Activated naive CD4-positive, alpha-beta T cell treated with anti-CD3 and anti-CD28 coated beads for 36 hours (primary cell): ENCODE data around the gene HSPA1A. TPM values are rescaled to one million over a fixed set of nuclear protein-coding genes. Genes with fewer than 3 reads are reported as not detected.
A peak's percentile ranks its signal among the peaks of the same experiment; 100 is the strongest.

Experiments used
- CTCF ChIA-PET: fragments of 350-600 bp; sonication (Branson Sonifier 250); formaldehyde crosslinking; loops from one replicate; lab custom pipeline; 2021; ENCODE audit warnings: antibody characterized with exemption; lab: Charles Lee
- DNase-seq: peaks from one replicate; pipeline ENCODE4 v3.0.0-alpha.2; 2020
- H3K27ac Mint-ChIP-seq: one replicate; pipeline ENCODE4 v1.8.0; 2021; ENCODE audit warnings: mild to moderate bottlenecking, mixed read lengths
- H3K27me3 Mint-ChIP-seq: one replicate; pipeline ENCODE4 v1.8.0; 2021; ENCODE audit warnings: low read depth, mixed read lengths
- H3K36me3 Mint-ChIP-seq: one replicate; pipeline ENCODE4 v1.8.0; 2021; ENCODE audit warnings: low read depth, mixed read lengths
- H3K4me1 Mint-ChIP-seq: one replicate; pipeline ENCODE4 v1.8.0; 2021; ENCODE audit warnings: low read depth, mixed read lengths
- H3K4me3 Mint-ChIP-seq: one replicate; pipeline ENCODE4 v1.8.0; 2021; ENCODE audit warnings: mild to moderate bottlenecking, moderate library complexity, mixed read lengths
- H3K9me3 Mint-ChIP-seq: one replicate; pipeline ENCODE4 v1.8.0; 2021; ENCODE audit warnings: mixed read lengths
- intact Hi-C: fragments of 100-400 bp; cut with micrococcal nuclease; formaldehyde crosslinking; loops from one replicate; pipeline ENCODE4 v1.15.1; 2023
- total RNA-seq, 2 experiments: library from RNA; stranded (reverse); gene quantifications; one replicate each; pipeline ENCODE4 v1.2.3, GENCODE V29; 2021

HSPA1A gene
- total RNA-seq, 2 experiments from 2014 or later: 19.8 to 23.1 TPM

- Mint-ChIP-seq H3K36me3 (peaks cover 10% of the 10 kb centered on the region), H3K27me3 (no peaks in the 10 kb centered on the region), H3K9me3 (no peaks in the 10 kb centered on the region), H3K4me3 (no peak overlapping the region), H3K27ac (no peak overlapping the region), H3K4me1 (peaks cover 43% of the 10 kb centered on the region)
- CTCF ChIA-PET: interaction anchor here (1.1 kb wide), 1 partner anchor 31 kb away, joined by 3 read pairs; the partner anchor contains the start of gene LSM2
- intact Hi-C loops: no loop called here
- DNase-seq: no peak
Measured at GRCh38 chr6:31775633-31776484, 39.5 kb upstream of the HSPA1A start.

GRCh38 chr6:31776485-31776988 is 38.8 kb upstream of the HSPA1A start:
- H3K4me3 Mint-ChIP-seq: no peak overlapping the region
- H3K27me3 Mint-ChIP-seq: no peaks in the 10 kb centered on the region
- peaks cover 11% of the 10 kb centered on the region for H3K36me3 Mint-ChIP-seq
- H3K9me3 Mint-ChIP-seq: no peaks in the 10 kb centered on the region
- H3K27ac Mint-ChIP-seq: no peak overlapping the region
- no peak for DNase-seq
- CTCF ChIA-PET: no interaction called here
- peaks cover 37% of the 10 kb centered on the region for H3K4me1 Mint-ChIP-seq
- intact Hi-C loops: no loop called here

- Mint-ChIP-seq H3K36me3 (peaks cover 14% of the 10 kb centered on the region), H3K27me3 (no peaks in the 10 kb centered on the region), H3K9me3 (no peaks in the 10 kb centered on the region), H3K4me3 (no peak within 1 kb of the TSS), H3K4me1 (peaks cover 35% of the 10 kb centered on the region), H3K27ac (peak within 1 kb of the TSS; percentile 63)
- DNase-seq: peak; percentile 80
- CTCF ChIA-PET: interaction anchor here (1.7 kb wide), 1 partner anchor 14 kb away, joined by 7 read pairs; no protein-coding TSS in a partner anchor
- intact Hi-C loops: no loop called here
Measured at GRCh38 chr6:31776989-31777666, 38.2 kb upstream of the HSPA1A start, which contains the start of gene VWA7. VWA7 (minus strand) TSS chr6:31777328; CDS start chr6:31776779, 549 bp downstream.

- no peak for DNase-seq
- Mint-ChIP-seq H3K27me3 (no peaks in the 10 kb centered on the region), H3K4me3 (no peak overlapping the region), H3K9me3 (no peaks in the 10 kb centered on the region), H3K36me3 (peaks cover 14% of the 10 kb centered on the region), H3K4me1 (peaks cover 31% of the 10 kb centered on the region), H3K27ac (peak overlapping the region; percentile 63)
- intact Hi-C loops: no loop called here
- CTCF ChIA-PET: interaction anchor here (0.7 to 1.7 kb wide), 2 partner anchors 14 to 64 kb away, joined by 3 to 7 read pairs; no protein-coding TSS in a partner anchor
Measured at GRCh38 chr6:31777667-31778050, 37.7 kb upstream of the HSPA1A start.

GRCh38 chr6:31778193-31778592 is 37.1 kb upstream of the HSPA1A start:
- no peak overlapping the region for H3K27ac Mint-ChIP-seq
- H3K9me3 Mint-ChIP-seq: no peaks in the 10 kb centered on the region
- no peak overlapping the region for H3K4me3 Mint-ChIP-seq
- no peak for DNase-seq
- intact Hi-C loops: no loop called here
- peaks cover 26% of the 10 kb centered on the region for H3K4me1 Mint-ChIP-seq
- CTCF ChIA-PET: interaction anchor here (0.7 to 1.7 kb wide), 2 partner anchors 13 to 64 kb away, joined by 3 to 7 read pairs; no protein-coding TSS in a partner anchor
- no peaks in the 10 kb centered on the region for H3K27me3 Mint-ChIP-seq
- peaks cover 18% of the 10 kb centered on the region for H3K36me3 Mint-ChIP-seq

- Mint-ChIP-seq H3K9me3 (no peaks in the 10 kb centered on the region), H3K36me3 (peaks cover 22% of the 10 kb centered on the region), H3K4me1 (peaks cover 23% of the 10 kb centered on the region), H3K4me3 (no peak overlapping the region), H3K27ac (no peak overlapping the region), H3K27me3 (no peaks in the 10 kb centered on the region)
- CTCF ChIA-PET: interaction anchor here (0.9 kb wide), 1 partner anchor 9 kb away, joined by 3 read pairs; no protein-coding TSS in a partner anchor
- intact Hi-C loops: no loop called here
- DNase-seq: no peak
Measured at GRCh38 chr6:31778999-31779885, 36.1 kb upstream of the HSPA1A start.

- H3K4me3 Mint-ChIP-seq: no peak overlapping the region
Measured at GRCh38 chr6:31779908-31780307, 35.4 kb upstream of the HSPA1A start.

GRCh38 chr6:31780507-31781243 is 34.7 kb upstream of the HSPA1A start:
- no peak overlapping the region for H3K27ac Mint-ChIP-seq
- no peak overlapping the region for H3K4me3 Mint-ChIP-seq
- CTCF ChIA-PET: no interaction called here
- H3K4me1 Mint-ChIP-seq: peaks cover 18% of the 10 kb centered on the region
- no peak for DNase-seq
- H3K27me3 Mint-ChIP-seq: no peaks in the 10 kb centered on the region
- peaks cover 28% of the 10 kb centered on the region for H3K36me3 Mint-ChIP-seq
- intact Hi-C loops: no loop called here
- no peaks in the 10 kb centered on the region for H3K9me3 Mint-ChIP-seq

More at GRCh38 chr6:31779908-31780307, 35.4 kb upstream of the HSPA1A start:
- Mint-ChIP-seq H3K4me1 (peaks cover 21% of the 10 kb centered on the region), H3K27ac (no peak overlapping the region), H3K36me3 (peaks cover 28% of the 10 kb centered on the region), H3K27me3 (no peaks in the 10 kb centered on the region), H3K9me3 (no peaks in the 10 kb centered on the region)
- intact Hi-C loops: no loop called here
- no peak for DNase-seq
- CTCF ChIA-PET: interaction anchor here (0.9 kb wide), 1 partner anchor 10 kb away, joined by 3 read pairs; no protein-coding TSS in a partner anchor

GRCh38 chr6:31781244-31782125 is 33.9 kb upstream of the HSPA1A start:
- intact Hi-C loops: no loop called here
- no peak for DNase-seq
- Mint-ChIP-seq H3K27ac (no peak overlapping the region), H3K36me3 (peaks cover 30% of the 10 kb centered on the region), H3K27me3 (no peaks in the 10 kb centered on the region), H3K4me3 (no peak overlapping the region), H3K9me3 (no peaks in the 10 kb centered on the region), H3K4me1 (peaks cover 14% of the 10 kb centered on the region)
- CTCF ChIA-PET: interaction anchor here (0.6 kb wide), 1 partner anchor 9 kb away, joined by 3 read pairs; no protein-coding TSS in a partner anchor

- no peaks in the 10 kb centered on the region for H3K27me3 Mint-ChIP-seq
- H3K36me3 Mint-ChIP-seq: peaks cover 31% of the 10 kb centered on the region
- H3K4me1 Mint-ChIP-seq: peaks cover 6% of the 10 kb centered on the region
- no peak for DNase-seq
- CTCF ChIA-PET: no interaction called here
- no peaks in the 10 kb centered on the region for H3K9me3 Mint-ChIP-seq
- H3K27ac Mint-ChIP-seq: no peak overlapping the region
- H3K4me3 Mint-ChIP-seq: no peak overlapping the region
- intact Hi-C loops: no loop called here
Measured at GRCh38 chr6:31782126-31782855, 33.1 kb upstream of the HSPA1A start.
